GM19193 (cell line): Measurements from ENCODE around the gene RPLP1.

Experiments used
- POLR2A ChIP-seq: IDR thresholded peaks from 4 replicates; pipeline ENCODE4 v1.6.1; 2011; ENCODE audit not compliant: insufficient read depth, insufficient read length; ENCODE audit errors: extremely low read depth

Gene RPLP1

GRCh38 chr15:69475769-69476358 is 23.2 kb downstream of the RPLP1 start:
- no peak for TF ChIP-seq POLR2A

GRCh38 chr15:69476704-69477473 is 24.3 kb downstream of the RPLP1 start:
- no peak for TF ChIP-seq POLR2A

GRCh38 chr15:69478259-69478781 is 25.7 kb downstream of the RPLP1 start:
- TF ChIP-seq POLR2A, result no peak

- no peak for TF ChIP-seq POLR2A
These were observed 26.5 kb downstream of the RPLP1 start for GRCh38 chr15:69479081-69479480.

GRCh38 chr15:69479971-69480370 is 27.4 kb downstream of the RPLP1 start:
- no peak for TF ChIP-seq POLR2A

- no peak for TF ChIP-seq POLR2A
These were observed 28.3 kb downstream of the RPLP1 start for GRCh38 chr15:69480932-69481331.

GRCh38 chr15:69482686-69483256 is 30.2 kb downstream of the RPLP1 start:
- TF ChIP-seq POLR2A, result no peak

GRCh38 chr15:69484837-69485236 is 32.2 kb downstream of the RPLP1 start:
- no peak for TF ChIP-seq POLR2A

GRCh38 chr15:69486481-69487110 is 34.0 kb downstream of the RPLP1 start:
- TF ChIP-seq POLR2A, result no peak

GRCh38 chr15:69489073-69489571 is 36.5 kb downstream of the RPLP1 start:
- no peak for TF ChIP-seq POLR2A

- no peak for TF ChIP-seq POLR2A
These were observed 37.9 kb downstream of the RPLP1 start for GRCh38 chr15:69490356-69491037.

GRCh38 chr15:69491038-69491505 is 38.5 kb downstream of the RPLP1 start:
- TF ChIP-seq POLR2A, result no peak

- TF ChIP-seq POLR2A, result no peak
These were observed 40.8 kb downstream of the RPLP1 start for GRCh38 chr15:69493406-69493805.

- TF ChIP-seq POLR2A, result no peak
These were observed 43.4 kb downstream of the RPLP1 start for GRCh38 chr15:69496001-69496400.
